ENCODE measurements around the gene ATG16L1. TPM values are rescaled to one million over a fixed set of nuclear protein-coding genes. Genes with fewer than 3 reads are reported as not detected.

The ATG16L1 gene
- total RNA-seq, 1 experiment from 2014 or later, result 28.1 TPM

DNA sequence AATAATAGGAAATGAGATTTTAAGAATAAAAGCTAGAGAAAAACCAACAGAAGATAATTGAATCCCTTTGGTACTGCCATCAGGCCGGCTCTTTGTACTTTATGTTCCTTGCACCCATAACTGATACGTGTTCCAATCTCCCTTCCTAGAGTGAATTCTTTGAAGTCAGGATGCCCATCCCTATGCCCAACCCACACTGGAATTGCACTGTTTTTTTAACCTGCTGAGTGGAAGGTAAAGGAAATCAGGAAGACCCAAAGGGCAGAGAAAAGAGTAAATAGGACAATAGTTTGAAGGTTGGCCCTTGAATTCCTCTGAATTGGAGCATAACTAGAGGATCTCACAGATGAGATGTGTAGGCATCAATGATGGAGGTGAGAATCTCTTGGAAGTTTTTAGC lies 4.4 kb upstream of the ATG16L1 start:
- in situ Hi-C loops (cut with HindIII; ENCODE audit: low pct_unique_long_range_greater_than_20kb, low sequenced_read_pairs), result no loop called here
- DNase-seq (ENCODE audit: low read depth, low spot score), result no peak

DNA sequence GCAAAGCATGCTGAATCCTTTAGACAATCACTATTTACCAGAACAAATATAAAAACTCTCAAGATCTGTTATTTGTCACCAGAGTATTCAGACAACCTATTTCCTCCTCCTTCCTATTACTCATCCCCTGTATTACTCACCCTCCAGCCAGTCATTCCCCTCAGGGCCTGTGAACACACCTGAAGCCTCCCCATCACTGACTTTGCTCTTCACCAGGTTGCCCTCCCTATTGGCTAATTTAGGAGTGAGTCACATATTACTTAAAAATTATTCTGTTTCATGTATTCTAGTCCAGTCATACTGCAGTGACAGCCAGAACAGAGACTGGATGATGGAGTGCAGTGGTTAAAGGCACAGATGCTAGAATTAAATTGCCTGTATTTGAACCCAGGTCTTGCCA lies 3.7 kb upstream of the ATG16L1 start:
- DNase-seq (ENCODE audit: low read depth, low spot score), result no peak
- in situ Hi-C loops (cut with HindIII; ENCODE audit: low pct_unique_long_range_greater_than_20kb, low sequenced_read_pairs), result no loop called here

DNA sequence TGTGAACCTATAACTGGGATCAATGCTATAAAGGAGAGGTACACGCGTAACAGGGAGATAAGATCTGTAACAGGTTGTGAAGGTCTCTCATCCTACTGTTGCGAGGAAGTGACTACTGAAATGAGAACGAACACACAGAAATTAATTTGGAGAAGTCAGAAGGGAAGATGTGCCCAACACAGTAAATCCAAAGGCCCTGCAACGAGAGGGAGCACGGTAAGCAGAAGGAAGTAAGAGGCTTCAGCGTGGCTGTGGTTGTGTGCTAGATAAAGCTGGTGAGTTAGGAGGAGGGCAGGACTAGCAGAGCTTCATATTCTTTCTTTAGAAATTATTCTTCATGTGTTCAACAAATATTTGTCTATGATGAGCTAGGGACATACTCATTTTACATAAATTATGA lies 2.5 kb upstream of the ATG16L1 start:
- in situ Hi-C loops (cut with HindIII; ENCODE audit: low pct_unique_long_range_greater_than_20kb, low sequenced_read_pairs), result no loop called here
- DNase-seq (ENCODE audit: low read depth, low spot score), result no peak

DNA sequence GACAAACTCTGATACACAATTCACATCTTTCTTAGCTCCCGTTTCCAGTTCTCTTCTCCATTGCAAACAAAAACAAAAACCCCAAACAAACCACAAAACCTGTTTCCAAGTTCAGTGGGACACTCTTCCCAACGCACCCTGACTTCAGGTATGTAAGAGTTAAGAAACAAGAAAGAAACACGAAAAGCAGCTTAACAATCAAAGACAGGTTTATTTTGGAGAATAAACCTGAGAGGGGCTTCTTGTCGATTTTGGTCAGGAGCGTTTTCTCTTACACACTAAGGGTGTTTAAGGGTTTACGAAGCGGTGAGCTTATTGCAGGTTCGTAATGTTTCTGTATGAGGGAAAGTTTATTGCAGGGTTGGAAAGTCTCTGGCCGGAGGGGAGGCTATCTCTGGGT lies 905 bp upstream of the ATG16L1 start:
- no peak for DNase-seq (ENCODE audit: low read depth, low spot score)
- in situ Hi-C loops (cut with HindIII; ENCODE audit: low pct_unique_long_range_greater_than_20kb, low sequenced_read_pairs), result no loop called here

DNA sequence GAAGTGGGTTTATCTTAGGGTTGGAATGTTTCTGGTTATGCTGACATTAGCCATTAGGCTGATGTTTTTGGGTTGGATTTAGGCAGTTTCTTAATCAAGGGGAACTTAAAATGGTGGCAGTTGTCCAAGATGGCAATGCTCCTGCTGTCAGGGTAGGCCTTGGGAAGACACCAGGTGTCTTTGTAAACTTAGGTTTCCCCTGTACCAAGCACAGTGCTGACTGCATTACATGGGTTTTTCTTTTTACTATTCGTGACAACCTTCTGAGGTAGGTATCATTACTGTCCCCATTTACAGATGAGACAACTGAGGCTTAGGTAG lies 528 bp upstream of the ATG16L1 start:
- in situ Hi-C loops (cut with HindIII; ENCODE audit: low pct_unique_long_range_greater_than_20kb, low sequenced_read_pairs), result no loop called here
- DNase-seq (ENCODE audit: low read depth, low spot score), result no peak

DNA sequence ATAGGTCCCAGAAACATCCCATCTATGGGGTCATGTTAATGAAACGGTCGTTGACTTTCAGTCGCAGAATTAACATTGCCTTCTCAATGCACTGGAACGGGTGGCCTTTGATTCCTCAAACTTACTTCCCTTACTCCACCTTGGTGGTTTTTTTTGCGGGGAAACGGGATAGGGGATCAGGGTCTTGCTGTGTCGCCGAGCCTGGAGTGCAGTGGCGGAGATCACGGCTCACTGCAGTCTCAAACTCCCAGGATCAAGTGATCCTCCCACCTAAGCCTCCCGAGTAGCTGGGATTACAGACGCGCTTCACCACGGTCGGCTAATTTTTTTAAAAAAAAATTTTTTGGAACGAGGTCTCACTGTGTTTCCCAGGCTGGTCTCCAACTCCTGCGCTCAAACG lies 754 bp downstream of the ATG16L1 start:
- DNase-seq (ENCODE audit: low read depth, low spot score), result no peak
- in situ Hi-C loops (cut with HindIII; ENCODE audit: low pct_unique_long_range_greater_than_20kb, low sequenced_read_pairs), result no loop called here

DNA sequence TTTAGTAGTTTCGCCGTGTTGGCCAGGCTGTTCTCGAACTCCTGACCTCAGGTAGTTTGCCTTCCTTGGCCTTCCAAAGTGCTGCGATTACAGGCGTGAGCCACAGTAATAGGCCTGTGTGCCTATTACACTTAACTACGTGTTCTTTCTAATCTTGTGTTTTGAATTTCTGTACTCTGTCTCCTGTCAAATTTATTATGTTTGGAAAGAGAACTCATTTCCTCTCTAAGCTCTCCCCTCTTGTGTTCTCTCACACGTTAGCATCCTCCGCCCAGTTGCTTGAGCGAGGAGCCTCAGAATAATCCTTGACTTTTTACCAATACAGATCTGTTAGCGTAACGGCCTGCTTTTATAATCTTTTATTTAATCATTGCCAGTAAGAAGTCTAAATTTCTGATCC lies 3.7 kb downstream of the ATG16L1 start:
- in situ Hi-C loops (cut with HindIII; ENCODE audit: low pct_unique_long_range_greater_than_20kb, low sequenced_read_pairs), result no loop called here
- DNase-seq (ENCODE audit: low read depth, low spot score), result no peak

DNA sequence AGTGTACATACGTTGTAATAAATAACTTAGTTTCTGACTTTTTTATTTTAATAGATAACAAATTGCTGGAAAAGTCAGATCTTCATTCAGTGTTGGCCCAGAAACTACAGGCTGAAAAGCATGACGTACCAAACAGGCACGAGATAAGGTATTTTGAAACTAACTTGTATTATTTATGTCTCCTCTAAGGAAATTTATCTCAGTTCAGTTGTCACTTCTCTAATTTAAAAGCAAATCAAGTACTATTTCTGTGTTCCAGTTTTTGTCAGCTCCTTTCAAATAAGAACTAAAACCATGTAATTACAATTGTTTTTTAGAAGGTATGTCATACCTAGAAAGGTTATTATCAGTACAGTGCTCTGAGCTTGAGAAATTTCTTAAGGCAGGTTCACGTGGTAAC lies 4.6 kb downstream of the ATG16L1 start:
- no peak for DNase-seq (ENCODE audit: low read depth, low spot score)
- in situ Hi-C loops (cut with HindIII; ENCODE audit: low pct_unique_long_range_greater_than_20kb, low sequenced_read_pairs), result no loop called here

DNA sequence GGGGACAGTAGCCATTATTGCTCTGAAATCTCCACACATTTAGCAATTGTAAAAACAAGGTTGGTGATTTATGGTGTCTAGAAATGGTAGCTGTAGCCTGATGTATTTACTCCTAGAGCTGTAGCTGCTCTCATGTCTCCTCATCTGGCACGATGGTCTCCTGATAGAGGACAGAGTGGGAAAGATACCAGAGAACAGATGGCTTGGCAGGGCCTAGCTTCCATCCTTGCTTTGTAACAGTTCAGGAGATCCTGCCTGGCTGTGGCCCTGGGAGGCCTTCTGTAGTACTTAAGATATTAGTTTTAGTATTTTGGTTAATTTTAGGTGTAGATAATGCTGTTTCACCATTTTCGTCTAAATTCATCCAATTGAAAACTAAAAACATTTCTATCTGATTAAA lies 6.7 kb downstream of the ATG16L1 start:
- no peak for DNase-seq (ENCODE audit: low read depth, low spot score)
- in situ Hi-C loops (cut with HindIII; ENCODE audit: low pct_unique_long_range_greater_than_20kb, low sequenced_read_pairs), result no loop called here

DNA sequence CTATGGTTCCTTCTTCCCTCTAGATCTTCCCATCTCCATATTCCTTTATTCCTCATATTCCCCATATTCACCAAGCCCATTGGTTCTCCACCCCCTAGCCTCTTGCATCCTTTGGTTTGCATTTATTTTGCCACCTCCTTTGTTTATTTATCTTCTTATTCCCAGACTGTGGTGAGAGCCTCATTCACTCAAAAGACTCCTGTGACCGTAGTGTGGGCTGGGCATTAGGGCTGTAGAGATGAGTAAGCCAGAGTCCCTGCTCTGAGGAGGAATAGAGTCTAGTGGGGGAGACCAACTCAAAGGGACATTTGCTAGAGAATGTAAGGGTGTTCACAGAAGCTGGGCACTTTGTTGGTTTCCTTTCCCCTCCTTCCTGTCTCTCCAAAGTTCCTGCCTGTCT lies 8.3 kb downstream of the ATG16L1 start:
- DNase-seq (ENCODE audit: low read depth, low spot score), result no peak
- in situ Hi-C loops (cut with HindIII; ENCODE audit: low pct_unique_long_range_greater_than_20kb, low sequenced_read_pairs), result no loop called here

DNA sequence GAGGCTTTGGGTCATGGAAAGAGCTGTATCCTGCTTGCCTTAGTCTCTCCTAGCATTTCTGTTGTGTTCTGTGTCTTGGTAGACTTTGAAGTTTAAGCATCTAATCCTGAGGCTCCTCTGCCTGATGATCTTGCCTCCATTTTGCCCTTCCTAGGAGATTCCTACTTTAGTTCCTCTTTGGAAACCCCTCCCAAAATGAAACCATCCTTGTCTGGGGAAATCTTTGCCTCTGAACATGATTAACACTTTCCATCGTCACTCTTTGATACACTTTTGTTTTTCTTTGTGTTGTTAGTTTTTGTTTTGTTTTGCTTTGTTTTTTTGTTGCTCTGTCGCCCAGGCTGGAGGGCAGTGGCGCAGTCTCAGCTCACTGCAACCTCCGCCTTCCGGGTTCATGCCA lies 9.2 kb downstream of the ATG16L1 start:
- DNase-seq (ENCODE audit: low read depth, low spot score), result no peak
- in situ Hi-C loops (cut with HindIII; ENCODE audit: low pct_unique_long_range_greater_than_20kb, low sequenced_read_pairs), result no loop called here

DNA sequence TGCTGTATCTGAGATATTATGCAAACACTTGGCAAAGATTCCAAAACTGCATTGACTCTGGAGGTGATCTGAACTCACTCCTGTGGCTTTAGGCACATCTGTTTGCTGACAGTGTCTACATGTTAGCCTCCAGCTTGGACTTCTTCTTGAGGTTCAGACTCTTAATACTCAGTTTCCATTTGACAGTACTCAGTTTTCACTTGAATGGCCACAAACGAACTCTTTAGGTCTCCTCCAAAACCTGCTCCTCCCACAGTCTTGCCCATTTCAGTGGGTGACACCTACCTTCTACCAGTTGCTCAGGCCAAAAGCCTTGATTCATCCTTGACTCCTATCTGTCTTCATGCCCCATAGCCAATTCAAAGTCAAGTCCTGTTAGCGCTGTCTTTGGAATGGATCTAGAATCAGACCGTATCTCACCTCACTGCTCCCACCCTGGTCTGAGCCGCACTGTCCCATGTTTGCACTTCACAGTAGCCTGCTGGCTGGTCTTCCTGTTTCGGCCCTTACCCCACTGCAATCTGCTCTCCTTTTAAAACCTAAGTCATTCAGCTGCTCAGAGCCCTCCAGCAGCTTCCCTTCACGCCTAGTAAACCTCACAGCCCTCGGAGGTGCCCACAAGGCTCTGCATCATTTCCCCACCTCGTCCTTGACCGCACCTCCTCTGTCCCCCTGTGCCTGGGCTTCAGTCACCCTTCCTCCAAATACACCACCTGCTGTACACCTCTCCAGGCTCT lies 10.5 kb downstream of the ATG16L1 start:
- no peak for DNase-seq (ENCODE audit: low read depth, low spot score)
- in situ Hi-C loops (cut with HindIII; ENCODE audit: low pct_unique_long_range_greater_than_20kb, low sequenced_read_pairs), result no loop called here

DNA sequence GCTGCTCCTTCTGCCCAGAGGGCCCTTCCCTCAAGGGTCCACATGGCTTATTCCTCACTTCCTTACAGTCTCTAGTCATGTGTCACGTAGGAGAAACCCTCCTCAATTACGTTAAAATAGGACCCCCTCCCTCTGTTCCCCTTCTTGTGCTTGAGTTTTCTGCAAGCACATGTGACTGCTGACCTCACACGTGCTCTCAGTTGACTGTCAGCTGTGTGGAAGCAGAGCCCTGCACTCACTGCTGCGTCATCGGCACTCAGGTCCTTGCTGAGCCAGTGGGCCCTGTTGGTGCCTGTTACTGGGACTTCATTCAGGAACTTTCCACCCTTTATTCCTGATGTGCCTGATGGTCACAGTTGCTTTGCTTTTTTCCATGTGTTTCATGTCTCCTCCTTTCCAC lies 11.1 kb downstream of the ATG16L1 start:
- DNase-seq (ENCODE audit: low read depth, low spot score), result peak; percentile 45
- in situ Hi-C loops (cut with HindIII; ENCODE audit: low pct_unique_long_range_greater_than_20kb, low sequenced_read_pairs), result no loop called here

DNA sequence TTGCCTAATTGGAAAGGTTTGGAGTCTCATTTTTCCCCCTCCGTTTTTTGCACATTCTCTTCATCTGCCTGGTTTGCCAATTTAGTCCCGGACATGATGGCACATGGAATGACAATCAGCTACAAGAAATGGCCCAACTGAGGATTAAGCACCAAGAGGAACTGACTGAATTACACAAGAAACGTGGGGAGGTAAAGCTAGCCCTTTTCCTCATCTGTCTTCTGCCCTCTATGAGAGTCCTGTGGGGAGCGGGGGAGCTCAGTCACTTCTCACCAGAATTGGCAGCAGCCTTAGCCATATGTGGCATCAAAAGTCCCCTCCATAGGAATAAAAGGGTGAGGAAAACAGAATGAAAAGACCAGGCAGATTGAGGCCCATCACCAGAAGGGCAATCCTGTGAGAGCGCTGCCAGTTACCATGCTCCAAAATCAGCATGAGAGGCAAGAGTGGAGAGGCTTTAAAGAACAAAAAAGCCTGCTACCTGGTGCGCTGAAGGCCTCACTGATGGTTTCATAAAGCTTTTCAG lies 11.6 kb downstream of the ATG16L1 start:
- no peak for DNase-seq (ENCODE audit: low read depth, low spot score)
- in situ Hi-C loops (cut with HindIII; ENCODE audit: low pct_unique_long_range_greater_than_20kb, low sequenced_read_pairs), result no loop called here

DNA sequence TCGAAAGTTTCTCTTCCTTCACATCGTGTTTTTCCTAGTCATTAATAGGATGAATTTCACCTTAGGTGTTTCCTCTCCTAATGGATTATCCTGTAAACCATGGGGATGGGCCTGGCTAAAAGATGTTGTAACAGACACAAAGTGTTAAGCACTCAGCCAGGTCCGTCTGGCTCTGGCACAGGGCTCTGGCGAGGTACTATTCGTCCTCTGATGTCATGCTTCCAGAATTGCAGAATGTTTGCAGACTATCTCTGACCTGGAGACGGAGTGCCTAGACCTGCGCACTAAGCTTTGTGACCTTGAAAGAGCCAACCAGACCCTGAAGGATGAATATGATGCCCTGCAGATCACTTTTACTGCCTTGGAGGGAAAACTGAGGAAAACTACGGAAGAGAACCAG lies 13.2 kb downstream of the ATG16L1 start:
- in situ Hi-C loops (cut with HindIII; ENCODE audit: low pct_unique_long_range_greater_than_20kb, low sequenced_read_pairs), result no loop called here
- no peak for DNase-seq (ENCODE audit: low read depth, low spot score)

DNA sequence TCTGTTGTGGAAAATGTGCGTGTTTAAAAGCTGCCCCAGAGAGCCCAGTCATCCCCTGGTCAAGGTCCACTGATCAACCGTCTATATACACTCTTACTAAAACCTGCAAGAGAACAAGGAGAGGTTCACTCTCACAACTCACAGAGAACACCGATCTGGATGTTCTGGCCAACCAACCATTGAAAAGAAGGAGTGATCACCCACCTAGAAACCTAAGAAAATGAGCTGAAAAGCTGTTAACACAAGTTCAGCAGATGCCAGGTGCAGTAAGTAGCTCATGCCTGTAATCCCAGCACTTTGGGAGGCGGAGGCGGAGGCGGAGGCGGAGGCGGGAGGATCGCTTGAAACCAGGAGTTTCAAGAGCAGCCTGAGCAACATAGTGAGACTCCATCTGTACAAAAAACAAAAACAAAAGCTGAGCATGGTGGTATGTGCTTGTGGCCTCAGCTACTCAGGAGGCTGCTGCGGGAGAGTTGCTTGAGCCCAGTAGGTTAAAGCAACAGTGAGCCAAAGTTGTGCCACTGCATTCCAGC lies 14.5 kb downstream of the ATG16L1 start:
- in situ Hi-C loops (cut with HindIII; ENCODE audit: low pct_unique_long_range_greater_than_20kb, low sequenced_read_pairs), result no loop called here
- DNase-seq (ENCODE audit: low read depth, low spot score), result no peak

DNA sequence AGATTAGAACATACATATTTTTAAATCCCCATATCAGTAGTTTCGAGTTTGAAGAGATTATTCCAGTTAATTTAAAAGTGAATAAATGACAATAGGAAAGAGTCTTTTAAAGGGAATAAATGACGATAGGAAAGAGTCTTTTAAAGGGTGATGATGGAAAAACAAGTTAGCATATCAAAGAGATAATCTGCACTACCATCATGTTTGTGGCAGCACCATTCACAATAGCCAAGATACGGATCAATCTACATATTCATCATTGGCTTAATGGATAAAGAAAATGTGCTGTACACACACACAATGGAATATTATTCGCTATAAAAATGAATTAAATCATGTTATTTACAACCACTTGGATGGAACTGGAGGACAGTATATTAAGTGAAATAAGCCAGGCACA lies 15.0 kb downstream of the ATG16L1 start:
- DNase-seq (ENCODE audit: low read depth, low spot score), result no peak
- in situ Hi-C loops (cut with HindIII; ENCODE audit: low pct_unique_long_range_greater_than_20kb, low sequenced_read_pairs), result no loop called here

DNA sequence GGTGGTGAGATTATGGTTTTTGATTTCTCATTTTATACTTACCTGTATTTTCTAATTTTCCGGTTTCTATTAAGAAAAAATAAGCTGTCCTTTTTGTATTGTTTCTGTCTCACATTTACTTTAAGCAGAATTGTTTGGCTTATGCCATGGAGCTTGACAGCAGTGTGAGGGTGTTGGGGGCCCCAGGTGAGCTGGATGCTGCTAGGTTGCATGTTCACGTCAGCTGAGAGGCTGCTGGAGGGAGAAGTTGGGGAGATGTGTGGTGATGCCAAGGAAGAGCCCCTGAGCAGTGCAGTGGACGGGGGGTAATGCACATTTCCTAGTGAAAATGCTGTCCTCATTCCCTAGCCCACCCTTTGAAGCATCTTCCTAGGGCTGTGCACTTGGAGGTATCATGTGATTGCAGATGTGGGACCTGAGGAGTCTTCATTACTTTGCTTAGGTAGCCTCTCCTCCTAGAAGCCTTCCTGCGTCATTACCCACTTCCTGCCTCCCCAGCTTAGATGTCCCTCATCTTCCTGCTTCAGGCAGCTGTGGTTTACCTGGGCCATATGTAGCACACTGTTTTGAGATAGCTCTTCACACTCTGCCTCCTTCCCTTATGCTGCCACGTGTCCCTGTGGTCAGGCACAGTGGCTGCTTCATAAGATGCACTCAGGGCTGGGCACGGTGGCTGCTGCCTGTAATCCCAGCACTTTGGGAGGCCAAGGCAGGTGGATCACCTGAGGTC lies 16.2 kb downstream of the ATG16L1 start:
- DNase-seq (ENCODE audit: low read depth, low spot score), result no peak
- in situ Hi-C loops (cut with HindIII; ENCODE audit: low pct_unique_long_range_greater_than_20kb, low sequenced_read_pairs), result no loop called here

DNA sequence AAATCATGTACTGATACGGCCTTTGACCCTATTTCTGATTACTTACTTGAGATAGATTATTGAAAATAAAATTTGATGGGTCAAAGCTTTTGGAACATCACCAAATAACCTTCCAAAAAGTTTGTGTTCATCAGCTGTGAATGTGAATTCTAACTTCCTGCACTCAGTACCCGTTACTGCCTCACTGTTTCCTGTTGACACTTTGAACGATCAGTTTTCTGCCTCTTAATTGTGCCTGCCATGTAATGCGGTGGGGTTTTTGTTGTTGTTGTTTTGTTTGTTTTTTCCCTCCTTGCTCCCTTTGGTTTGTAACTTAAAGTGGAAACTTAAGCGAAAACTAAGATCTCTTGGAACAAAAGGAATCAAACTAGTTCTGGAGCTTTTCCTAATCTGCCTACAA lies 18.9 kb downstream of the ATG16L1 start:
- no peak for DNase-seq (ENCODE audit: low read depth, low spot score)
- in situ Hi-C loops (cut with HindIII; ENCODE audit: low pct_unique_long_range_greater_than_20kb, low sequenced_read_pairs), result no loop called here

Data from SK-MEL-5 (cell line).